NCI-H2081 treated with DMSO at 0.1 percent for 48 hours (cell line): ENCODE results near the gene MAP3K2.
A peak's percentile ranks its signal among the peaks of the same experiment; 100 is the strongest.

Source experiments
- DNase-seq: peaks from one replicate; lab custom pipeline; 2025; lab: John Stamatoyannopoulos, UW

Gene MAP3K2

GRCh38 chr2:127407091-127407490 is 19.3 kb upstream of the MAP3K2 start:
- DNase-seq = no peak

GRCh38 chr2:127406454-127406853 is 18.7 kb upstream of the MAP3K2 start:
- DNase-seq = no peak

DNA sequence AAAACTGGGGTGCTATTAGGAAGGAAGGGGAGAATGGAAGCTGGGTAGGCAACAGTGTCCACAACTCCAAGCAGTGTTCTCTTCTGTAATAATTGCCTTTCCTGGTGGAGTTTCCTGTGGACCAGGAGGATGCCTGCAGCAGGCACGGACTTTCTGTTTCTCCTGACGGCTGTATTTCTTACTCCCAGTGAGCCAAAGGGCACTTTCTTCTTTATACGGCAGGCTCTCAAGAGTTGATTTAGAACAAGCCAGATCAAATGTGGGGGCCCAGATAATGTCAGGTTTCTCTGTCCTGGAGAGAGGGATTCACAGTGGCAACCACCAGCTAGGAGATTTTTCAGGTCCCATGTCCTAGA is 17.5 kb upstream of the MAP3K2 start:
- DNase-seq = no peak

DNA sequence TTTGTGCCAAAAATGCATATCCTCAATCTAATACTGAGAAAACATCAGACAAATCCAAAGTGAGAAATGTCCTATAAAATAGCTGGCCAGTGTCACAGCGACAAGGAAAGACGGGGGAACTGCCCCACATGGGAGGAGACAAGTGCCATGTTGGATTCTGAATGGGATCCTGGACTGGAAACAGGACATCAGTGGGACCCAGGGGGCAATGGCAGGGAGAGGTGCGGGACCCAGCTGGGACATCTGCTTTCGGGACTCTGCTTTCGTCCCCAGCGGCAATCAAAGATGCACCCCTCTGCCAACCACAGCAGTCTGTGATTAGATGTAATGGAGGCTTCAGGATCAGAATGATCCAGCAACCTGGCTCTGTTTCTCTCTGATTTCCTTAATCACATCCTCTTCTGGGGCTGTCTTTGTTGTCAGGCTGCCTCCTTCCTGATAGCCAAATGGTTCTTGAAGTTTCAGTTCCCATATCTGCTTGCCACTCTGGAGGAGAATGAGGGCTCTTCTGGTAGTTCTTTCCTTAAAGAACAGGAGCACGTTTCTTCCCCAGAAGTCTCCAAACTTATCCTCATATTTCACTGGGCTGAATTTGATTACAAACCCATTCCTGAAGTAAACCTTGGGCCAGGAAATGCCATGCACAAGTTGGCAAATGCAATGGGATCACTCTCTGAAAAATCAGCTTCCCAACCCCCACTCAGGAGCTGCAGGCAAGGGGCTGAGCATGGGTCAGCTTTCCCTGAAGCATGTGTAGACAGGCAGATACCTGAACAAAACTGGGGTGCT is 16.9 kb upstream of the MAP3K2 start:
- no peak for DNase-seq

DNA sequence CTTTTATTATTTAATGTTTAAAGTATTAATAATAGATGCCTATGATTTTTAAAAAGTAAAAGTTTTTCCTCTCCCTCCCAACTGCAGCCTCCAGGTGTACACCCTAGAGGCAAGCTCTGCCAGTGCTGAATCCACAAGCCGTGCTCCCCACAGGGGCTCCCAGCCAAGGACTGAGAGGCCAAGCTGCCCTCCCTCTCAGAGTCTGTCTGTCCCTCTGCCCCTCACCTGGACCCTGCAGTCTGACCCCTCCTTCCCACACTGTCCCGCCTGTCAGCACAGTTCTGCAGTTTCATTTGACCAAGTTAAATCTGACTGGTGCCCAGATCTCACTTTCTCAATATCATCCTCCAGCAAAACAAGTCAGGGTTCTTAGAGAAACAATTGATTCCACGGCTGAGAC is 15.7 kb upstream of the MAP3K2 start:
- no peak for DNase-seq

- DNase-seq = no peak
These were observed 14.3 kb upstream of the MAP3K2 start for GRCh38 chr2:127401757-127402695.

DNA sequence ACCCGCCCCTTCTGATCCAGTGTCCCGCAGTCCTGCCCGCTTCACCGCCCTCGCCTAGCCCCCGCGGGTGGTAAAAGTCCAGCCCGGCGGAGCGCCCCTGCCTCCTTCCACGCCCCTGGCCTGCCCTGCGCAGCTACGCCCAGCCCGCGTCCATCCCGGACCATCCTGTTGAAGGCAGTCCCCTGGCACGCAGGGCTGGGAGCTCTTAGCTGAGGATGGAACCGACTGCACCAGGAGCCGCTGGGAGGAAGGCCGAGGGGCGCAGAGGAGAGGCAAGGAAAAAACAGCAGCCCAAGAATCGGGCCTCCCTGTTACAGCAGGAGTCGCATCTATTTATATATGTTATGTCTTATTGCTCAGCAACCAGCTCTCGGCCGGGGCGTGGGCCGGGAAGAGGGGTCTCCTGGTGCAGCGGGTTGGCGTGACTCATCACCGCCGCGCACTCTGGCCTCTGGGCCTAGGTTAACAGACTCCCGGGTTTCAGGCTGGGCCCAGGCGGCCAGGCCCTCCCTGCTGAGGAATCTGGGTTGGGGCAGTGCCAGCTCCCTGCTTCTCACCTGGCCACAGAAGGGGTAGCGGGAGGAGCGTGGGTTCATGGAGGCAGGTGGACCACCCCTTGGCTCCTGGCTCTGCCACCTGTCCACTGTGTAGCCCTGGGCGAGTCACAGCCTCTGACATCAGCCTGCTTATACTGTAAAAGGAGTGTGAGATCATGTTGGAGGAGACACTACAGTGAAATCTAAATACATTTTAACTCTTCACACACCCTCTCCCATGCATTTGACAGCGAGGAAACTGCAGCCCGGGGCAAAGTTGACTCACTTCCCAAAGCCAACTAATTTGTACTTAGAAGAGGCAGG is 13.4 kb upstream of the MAP3K2 start:
- DNase-seq = no peak

GRCh38 chr2:127400533-127400896 is 12.7 kb upstream of the MAP3K2 start:
- no peak for DNase-seq

- no peak for DNase-seq
These were observed 10.4 kb upstream of the MAP3K2 start for GRCh38 chr2:127398239-127398590.

- DNase-seq = no peak
These were observed 9.9 kb upstream of the MAP3K2 start for GRCh38 chr2:127397568-127398238.

DNA sequence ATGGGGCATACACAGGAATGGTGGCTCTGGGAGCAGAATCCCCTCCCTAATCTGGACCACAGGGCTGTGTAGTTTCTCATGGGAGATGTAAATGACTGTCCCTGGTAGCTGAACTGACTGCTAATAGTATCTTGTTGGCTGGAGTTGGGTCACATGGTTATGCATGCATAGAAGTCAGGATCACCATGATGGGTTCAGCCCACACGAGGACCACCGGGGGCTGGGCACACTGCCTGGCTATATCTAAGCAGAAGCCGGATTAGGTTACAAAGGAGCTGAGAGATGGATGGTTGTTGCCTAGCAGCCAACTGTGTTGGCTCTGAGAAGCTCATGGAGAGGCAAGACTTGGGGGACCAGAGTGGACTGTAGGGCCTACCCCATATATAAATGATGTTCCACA is 6.7 kb upstream of the MAP3K2 start:
- DNase-seq = no peak

DNA sequence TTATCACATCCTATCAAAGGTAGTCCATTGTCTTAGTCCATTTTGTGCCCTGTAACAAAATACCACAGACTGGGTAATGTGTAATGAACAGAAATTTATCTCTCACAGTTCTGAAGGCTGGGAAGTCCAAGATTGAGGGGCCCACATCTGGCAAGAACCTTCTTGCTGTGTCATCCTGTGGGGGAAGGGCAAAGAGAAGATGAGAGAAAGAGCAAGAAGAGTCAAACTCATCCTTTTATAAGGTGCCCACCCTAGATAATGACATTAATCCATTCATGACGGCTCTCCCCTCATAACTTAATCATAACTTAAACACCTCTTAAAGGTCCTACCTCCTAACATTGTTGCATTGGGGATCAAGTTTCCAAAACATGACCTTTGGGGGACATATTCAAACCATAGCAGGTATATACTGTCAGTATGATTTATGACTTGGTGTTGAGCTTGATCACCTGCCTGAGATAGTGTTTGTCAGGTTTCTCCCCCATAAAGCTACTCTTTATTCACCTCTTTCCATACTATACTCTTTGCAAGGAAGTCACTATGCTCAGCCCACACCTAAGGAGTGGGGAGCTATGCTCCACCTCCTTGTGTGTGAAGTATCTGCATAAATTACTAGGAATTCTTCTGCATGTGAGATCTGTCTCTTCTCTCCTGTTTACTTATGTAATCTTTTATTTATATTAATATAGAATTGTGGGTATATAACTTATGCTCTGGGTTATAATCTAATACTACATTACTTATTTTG is 5.2 kb upstream of the MAP3K2 start:
- no peak for DNase-seq

DNA sequence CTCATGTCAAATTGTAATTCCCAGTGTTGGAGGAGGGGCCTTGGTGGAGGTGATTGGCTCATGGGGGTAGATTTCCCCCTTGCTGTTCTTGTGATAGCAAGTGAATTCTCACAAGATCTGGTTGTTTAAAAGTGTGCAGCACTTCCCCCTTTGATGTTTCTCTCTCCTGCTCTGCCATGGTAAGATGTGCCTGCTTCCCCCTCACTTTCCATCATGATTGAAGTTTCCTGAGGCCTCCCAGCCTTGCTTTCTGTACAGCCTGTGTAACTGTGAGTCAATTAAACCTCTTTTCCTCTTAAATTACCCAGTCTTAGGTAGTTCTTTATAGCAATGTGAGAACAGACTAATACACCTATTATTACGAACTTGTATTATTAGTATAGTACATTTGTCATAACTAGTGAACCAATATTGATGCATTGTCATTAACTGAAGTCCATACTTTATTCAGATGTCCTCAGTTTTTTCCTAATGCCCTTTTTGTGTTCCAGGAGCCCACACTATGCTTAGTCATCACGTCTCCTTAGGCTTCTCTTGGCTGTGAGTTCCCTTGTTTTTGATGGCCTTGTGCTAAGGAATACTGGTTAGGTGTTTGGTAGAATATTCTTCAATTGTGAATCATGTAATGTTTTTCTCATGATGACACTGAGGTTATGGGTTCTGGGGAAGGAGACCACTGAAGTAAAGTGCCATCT is 4.5 kb upstream of the MAP3K2 start:
- DNase-seq = no peak

- DNase-seq = no peak
These were observed 2.1 kb upstream of the MAP3K2 start for GRCh38 chr2:127389778-127390435.

GRCh38 chr2:127388423-127389164 is 819 bp upstream of the MAP3K2 start:
- no peak for DNase-seq

GRCh38 chr2:127386764-127387654 is 766 bp downstream of the MAP3K2 start:
- peak; percentile 11 for DNase-seq

DNA sequence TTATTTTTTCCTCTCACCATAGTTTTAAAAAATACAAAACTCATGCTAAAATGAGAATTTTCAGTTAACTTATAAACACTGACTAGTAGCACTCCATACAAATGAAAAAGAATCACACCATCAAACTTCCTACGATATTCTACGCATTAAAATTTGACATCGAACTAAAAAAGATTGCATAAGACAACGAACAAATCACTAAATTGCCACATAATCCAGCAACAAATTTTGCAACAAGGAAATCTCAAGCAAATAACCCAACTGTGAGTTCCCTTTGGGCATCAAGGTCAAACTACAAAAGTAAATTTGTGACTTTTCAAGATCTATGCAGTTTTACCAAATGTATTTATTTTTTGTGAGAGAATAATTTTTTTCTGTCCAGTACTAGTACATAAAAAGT is 1.5 kb downstream of the MAP3K2 start:
- no peak for DNase-seq

- no peak for DNase-seq
These were observed 3.2 kb downstream of the MAP3K2 start for GRCh38 chr2:127384529-127384928.
